AG08396 (cell line): Measurements from ENCODE around the gene CDH13.

ENCODE experiments used
- DNase-seq: peaks from one replicate; pipeline ENCODE4 v3.0.0; 2012; ENCODE audit warnings: low spot score, mixed read lengths

The CDH13 gene

DNA sequence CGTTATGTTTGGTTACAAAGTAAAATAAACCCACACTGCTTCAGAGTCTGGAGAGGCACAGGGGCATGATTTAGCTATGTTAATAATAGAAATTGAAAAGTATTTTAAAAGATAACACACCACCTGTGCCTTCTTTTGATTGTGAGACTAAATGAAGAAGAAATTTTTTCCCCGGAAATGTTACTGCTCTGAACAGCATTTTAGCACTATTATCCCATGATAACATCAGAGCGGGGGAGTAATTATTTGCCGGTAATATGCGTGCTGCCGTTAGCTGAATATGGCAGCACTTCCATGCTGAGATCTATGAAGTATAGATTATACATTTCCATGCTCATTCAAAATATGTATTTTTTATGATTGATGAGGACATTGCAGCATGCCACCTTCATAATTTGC, 680.8 kb downstream of the CDH13 start:
- DNase-seq: no peak

DNA sequence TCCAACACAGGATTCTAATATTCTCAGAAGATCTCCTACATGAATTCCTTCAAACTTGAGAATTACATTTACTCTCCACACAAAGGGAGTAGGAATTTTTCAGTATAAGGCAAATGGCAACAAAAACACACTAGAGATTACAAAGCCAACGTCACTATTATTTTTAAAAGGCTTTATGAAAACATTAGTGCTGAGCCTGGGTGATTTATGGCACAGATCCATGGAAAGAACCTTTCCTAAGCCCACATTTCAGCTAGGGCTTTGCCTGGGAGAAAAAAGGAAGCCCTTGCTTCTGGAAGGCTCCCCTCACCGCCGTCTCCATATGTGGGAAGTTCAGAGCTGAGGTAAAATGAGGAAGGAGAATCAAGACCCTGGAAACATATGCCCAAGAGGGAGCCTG, 681.6 kb downstream of the CDH13 start:
- DNase-seq: no peak

DNA sequence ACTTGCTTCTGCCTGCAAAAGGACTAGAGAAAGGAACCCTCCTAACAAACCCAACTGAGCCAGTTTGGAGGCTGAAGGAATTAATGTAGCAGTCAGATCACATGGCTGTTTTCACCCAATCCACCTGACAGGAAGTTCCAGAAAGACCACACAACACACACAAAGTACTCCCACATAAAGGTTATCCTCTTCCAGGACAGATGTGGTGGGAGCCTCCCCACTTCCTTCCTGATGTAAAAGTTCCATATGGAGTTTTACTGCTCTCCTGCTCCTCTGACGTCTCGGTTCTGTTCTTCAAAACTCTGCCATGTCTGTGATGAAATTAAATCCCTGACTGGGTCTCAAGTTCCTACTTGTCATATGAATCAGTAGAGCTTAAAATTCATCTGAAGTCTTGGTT, 684.0 kb downstream of the CDH13 start:
- no peak for DNase-seq

DNA sequence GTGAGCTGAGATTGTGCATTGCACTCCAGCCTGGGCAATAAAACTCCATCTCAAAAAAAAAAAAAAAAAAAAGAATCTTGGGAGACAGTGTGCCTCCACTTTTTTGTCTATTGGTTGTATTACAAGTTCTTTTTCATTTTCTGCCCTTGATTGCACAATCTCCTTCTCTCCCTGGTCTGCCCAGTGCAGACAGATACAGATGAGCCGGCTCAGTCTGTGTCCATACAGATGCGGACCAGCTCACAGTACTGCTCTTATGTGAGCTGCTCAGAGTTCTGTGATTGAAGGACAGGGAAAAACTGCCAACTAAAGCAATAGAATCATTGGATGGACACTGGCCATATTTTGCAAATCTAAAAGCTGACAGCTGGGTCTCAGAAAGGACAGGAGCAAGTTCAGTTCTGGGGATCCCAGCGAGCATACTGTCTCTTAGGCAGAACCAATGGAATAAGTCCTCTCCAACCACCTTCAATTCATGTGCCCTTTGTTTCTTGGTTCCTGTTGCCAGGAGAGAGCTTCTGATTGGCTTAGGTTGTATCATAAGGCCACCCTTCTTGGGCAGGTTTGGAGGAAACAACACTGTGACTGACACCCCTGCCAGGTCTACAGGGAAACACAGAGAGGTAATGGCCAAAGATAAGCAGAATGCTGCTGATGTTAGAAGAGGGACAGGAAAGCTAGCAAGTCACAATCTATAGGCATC, 685.4 kb downstream of the CDH13 start:
- DNase-seq: no peak

DNA sequence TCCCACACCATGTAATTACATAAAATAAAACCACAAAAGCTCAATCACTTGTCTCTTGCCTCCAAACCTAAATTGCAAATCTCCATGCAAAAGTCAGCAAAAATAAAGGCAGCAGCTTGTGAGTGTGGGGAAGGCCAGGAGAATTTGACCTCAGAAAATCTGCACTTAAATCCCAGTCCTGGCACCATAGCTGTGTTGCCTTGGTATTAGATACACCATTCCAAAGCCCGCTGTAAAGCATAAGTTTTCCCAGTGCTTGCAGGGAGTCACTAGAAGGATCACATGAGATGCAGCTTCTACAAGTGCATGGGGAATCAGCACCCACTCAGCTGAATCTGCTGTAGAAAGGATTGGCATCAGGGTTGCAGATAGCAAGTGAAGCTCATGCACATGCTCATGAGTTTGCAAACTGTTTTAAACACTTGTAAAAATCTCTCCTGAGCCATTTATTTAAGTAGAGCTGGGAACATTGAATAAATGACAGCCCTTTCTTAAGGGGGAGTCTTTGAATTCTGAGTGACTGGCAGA, 686.0 kb downstream of the CDH13 start:
- no peak for DNase-seq

DNA sequence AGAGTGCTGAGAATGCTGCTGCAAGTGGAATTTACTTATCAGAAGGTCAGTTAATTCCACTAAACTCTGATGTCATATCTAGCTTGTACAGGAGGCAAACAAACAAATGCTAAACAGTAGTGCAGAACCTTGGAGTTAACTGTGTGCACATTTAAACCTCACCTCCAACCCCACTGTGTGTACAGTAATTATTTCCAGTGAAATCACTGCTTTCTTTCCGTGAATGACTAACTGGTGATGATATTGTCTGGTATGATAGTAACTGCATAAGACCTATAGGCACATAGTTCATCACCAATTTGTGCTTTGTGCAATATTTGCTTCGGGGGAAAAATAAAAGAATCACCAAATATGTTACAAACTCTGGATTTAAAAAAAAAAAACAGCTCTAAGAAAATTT, 688.5 kb downstream of the CDH13 start:
- DNase-seq: no peak

DNA sequence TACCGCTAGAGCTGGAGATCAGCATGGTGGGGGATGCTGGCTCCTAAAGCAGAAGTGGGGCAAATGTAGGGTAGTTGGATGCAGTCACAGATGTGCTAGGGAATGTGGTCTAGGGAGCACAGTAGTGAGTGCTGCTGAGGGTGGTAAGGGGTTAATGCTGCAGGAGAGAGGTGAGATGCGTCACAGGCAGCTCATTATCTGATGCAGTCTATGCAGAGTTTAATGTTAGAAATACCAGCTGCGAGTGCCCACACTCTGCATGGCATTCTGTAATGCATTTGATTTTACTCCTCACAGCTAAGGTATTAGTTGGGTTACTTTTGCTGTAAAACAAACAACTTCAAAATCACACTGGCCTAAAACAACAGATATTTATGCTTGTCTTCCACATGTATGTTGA, 689.7 kb downstream of the CDH13 start:
- no peak for DNase-seq

DNA sequence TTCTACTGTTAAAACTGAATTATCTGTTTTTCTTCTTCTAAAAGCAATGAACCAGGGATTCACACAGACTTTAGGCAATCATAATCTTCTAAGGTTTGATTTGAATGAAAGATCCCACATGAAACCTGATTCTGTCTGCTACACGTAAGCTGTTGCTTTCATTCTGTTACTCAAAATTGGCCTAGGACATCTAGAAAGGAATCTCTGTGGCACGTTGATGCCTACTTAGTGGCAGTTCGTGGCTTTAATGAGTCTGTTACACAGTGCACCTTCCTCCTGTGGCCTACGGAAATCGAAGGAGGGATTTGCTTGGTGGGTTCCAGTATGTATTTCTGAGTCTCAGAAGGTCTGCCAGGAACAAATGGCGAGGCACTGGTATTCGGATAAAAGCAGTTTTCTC, 691.6 kb downstream of the CDH13 start:
- no peak for DNase-seq

DNA sequence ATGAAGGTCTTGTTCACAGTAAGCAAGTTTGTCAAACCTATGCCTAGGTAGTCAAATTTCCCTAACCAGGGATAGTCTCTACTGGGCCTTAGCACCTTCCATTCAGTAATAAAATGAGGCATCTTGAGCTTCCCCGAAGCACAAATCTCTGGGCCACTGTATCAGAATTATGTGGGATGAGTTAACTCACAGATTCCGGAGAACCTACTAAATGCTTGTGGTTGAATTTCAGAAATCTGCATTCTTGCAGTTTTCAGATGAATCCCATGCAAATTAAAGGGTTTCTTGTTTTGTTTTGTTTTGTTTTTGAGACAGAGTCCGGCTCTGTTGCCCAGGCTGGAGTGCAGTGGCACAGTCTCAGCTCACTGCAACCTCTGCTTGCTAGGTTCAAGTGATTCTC, 702.2 kb downstream of the CDH13 start:
- no peak for DNase-seq

DNA sequence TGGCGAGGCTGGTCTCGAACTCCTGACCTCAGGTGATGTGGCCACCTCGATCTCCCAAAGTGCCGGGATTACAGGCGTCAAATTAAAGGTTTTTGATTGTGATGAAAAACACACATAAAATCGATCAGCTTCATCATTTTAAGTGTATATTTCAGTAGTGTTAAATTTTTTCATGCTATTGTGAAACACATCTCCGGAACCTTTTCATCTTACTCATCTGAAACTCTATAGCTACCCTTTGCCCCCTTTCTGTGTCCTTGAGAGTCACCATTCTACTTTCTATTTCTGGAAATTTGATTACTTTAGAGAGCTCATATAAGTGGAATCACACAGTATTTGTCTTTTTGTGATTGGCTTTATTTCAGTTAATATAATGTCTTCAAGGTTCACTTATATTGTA, 702.7 kb downstream of the CDH13 start:
- no peak for DNase-seq

DNA sequence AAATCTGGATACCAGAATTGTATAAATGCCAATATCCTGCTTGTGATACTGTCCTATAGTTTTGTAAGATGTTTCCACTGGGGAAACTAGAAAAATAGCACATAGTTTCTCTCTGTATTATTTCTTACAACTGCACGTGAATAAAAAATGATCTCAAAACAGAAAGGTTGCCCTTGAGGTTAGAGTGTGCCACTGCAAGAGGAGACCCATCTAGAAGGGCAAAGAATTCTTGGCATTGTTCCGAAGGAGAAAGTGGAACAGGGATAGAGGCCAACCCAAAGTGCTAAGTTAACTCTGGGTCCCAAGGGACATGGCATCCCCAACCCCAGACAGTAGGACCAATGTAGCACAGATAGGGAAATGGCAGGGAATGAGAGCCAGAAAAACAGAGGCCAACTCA, 703.5 kb downstream of the CDH13 start:
- no peak for DNase-seq

DNA sequence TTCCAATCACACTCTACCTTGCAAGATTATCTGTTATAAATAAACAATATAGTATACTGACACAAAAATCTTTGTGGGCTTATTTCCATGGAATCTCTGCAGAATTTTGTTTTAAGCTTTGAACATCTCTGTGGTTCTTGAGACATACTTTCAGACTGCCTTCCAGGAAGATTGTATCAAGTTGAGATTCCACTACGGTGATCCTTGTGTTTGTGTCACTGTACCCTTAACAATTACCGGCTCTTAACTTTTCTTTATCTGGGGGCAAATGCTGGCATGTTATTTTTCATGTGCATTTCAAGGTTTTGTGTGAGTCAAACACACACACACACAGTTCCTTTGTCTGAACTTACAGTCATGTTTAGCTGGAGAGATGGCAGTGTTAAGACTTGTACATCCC, 708.3 kb downstream of the CDH13 start:
- DNase-seq: no peak

DNA sequence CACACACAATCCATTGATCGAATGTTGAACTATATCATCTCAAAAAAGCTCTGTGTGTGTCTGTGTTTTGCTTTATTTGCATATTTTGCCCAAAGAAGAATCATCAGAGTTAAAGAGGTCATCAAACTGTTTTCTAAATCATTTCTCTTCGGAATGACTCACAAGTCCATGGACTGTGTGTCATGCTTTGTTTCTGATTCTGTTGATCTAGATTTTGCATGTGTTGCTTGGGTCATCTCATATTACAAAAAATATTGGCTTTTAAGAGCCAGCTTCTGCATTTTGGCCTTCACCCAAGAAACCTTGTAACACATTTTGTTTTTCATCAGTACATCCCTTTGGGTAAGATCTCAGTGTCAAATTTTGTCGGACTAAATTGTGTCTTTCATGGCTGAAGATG, 709.8 kb downstream of the CDH13 start:
- peak; percentile 12 for DNase-seq

DNA sequence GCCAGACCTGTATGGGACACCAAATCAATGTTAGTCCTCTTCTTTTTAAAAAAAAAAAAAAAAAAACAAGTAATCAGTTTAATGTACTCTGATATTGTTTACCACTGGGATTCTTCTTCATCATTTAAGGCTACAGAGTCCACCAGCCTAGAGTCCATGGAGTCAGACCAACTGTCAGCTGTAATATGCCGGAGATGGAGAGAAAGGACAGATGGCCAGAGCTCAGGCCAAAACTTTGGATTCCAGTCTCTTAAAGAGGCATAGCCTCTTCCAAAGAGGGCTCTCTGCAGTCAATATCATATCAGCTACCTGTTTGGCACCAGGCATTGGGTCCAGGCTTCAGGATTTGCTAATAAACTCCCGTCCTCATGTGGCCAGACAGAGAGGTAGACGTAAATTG, 711.4 kb downstream of the CDH13 start:
- DNase-seq: no peak

DNA sequence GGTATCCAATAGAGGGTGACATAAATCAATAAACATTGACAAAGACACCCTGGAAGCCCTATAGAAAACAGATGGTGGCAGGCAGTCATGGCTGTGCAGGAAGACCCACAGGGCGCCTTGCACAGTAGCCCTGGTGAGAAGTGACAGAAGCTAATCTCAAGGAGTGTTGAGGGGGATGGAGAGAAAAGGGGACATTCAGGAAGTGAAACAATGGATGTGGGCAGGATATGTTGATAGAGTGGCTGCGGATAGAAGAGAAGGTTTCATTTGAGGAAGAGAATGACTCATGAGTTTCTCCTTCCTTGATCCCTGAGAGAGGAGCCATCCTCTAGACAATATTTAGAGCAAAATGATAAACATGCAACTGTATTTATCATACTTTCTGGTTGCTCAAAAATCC, 712.2 kb downstream of the CDH13 start:
- no peak for DNase-seq

DNA sequence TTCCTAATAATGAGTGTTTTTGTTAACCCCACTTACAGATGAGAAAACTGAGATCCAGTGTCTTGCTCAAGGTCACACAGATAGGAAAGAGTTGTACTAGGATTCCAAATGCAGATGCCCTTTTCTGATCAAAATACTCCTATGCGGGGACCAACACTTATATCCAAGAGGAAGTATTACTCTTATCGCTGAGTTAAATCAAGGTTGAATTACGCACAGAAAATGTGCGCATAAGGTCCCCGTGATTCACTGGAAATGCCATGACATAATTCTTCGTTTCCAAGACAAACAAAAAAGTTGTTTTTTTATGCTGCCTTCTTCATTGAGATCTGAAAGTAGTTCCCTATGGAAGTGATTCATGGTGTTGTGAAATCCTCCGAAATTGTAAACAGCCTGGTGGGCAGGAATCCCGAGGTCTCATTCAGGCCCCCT, 717.2 kb downstream of the CDH13 start:
- DNase-seq: no peak

DNA sequence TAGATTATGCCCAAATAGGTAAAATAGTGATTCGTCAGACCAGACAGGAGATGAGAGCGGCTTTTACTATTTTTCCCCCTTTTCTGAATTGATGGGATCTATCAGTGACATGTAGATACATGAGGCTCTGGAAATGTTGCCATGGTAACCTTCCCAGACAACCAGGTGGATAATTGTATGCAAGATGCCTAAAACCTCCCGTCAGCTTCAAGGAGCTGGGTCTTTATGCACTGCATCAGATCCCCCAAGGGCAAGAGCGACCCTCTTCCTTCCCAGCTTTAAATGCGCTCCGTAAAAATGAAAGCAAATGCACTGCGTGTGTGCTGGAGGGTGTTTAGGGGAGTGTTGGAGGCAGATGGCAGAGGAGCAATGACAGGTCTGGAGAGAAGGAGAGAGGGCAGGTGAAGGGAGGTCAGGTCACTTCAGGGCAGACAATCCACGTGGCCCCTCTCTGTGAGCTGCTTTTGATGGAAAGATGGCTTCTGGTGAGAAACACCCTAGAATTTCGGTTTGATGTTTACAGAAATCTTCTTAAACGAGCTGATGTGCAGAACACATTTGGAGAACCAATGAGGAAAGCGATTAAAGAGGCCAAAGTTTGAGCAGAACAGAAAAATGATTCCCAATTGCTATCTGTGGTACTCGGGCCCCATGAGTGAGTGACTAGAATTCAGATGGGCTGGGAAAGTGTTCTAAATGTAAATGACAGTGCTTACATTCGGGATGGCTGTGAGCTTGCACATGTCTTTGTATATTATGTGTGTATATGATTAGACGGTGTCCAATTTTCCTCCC, 719.3 kb downstream of the CDH13 start:
- no peak for DNase-seq

DNA sequence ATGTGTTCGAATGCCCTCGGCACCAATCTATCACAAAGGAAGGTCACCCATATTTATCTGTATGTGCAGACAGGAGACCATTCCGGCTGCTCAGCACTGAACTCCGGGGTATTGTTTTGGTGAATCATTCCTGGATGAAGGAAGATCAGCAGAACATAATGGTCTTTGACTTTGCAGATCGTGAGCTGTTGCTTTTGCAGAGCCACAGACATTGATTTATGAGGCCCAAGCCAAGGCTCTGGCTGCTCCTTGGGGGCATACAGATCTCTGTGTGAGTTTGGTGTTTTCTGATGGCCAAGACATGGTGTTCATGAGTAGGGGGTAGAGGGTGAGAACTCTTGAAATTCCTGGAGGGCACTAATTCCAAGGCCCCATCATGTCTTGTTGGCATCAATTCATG, 722.2 kb downstream of the CDH13 start:
- DNase-seq: no peak

DNA sequence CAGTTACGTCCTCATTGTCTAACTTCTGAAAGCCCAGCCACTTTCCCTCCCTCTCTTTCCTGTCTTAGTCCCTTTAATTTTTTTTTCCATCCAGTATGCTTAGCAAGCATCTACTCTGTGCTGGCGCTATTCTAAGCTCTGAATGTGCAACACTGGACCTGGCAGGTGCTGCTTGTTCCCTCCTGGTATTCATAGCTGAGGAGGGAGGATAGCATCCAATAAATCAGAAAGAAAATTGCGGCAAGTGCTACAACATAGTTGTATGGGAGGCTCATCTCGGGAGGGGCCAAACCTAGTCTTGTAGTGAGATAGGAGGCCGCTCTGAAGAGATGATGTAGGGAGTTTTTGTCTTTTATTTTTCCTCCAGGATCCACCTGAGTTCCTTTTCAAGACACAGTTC, 723.7 kb downstream of the CDH13 start:
- DNase-seq: no peak

DNA sequence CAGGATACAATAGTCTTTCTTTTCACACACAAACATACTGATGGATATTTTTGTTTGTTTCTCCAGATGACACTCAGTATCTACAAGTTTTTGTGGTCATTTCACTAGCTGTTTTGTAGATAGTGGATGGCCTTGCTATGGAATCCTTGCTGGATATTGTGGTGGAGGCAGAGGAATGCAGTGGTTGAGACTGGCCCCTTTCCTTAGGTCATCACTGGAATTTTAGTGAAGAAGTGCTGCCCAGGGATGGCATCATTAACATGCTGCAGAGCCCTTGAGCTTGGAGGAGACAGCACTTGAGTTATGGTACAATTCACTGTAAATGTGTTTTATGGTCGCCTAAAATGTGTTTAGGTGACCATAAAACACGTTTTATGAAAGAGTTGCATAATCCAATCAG, 725.1 kb downstream of the CDH13 start:
- no peak for DNase-seq

DNA sequence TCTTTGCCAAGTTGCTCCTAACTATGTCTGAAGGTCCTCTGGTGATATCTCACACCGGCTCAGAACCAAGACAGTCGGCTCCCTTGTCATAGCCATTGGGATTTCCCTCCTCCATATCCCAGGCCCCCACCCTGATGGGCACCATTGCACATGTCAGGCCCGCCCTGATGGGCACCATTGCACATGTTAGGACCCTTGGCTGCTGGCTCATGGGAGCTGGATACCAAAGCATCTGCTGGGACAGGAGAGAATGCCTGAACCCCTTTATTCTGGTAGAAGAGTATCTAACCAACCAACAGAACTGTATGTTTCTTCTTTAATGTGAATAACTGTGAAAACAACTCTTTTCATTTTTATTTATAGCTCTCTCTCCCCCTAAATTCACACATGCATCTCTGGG, 726.5 kb downstream of the CDH13 start:
- DNase-seq: no peak

DNA sequence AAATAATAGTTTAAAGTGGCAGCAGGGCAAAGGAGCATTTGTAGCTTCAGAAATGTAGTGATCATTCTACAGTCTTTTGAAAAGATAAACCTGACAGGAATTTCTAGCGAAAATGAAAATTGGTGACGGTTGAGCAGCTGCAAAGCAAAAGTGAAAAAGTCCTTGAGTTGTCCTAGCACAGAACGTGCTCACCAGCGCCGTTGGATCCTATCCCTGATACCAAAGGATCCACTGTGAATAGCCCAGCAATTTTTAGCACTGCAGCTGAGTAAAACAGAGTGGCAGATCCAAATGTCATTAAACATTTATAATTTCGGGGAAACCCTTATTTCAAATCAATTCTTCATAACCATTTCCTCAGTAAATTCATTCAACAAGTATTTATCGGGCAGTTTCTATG, 727.2 kb downstream of the CDH13 start:
- no peak for DNase-seq

DNA sequence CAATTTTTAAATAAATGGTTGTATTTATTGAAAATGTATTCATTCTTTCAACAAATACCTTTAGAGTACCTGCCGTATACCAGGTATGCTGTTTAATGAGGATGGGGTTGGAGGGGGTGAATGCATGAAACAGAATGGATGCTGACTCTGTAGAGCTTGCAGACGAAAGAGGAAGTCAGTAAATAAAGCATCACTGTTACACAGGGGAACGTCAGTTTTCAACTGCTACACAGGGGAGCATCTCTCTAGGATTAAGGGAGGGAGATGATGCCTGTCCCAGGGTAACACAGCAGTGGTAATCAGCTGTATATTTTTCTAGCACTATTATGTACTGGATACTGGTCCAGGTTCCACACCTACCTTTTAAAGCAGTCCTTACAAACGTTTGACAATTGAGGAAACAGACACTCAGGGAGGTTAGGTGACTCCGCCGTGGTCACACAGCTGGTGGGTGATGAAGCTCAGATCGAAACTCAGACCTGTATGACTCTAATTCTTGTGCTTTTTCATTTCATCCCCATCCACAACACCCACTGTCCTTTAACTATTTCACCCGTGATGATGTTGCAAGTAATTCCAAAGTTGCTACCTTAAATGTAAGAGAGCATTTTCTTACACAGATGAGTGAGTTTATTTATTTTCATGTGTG, 728.9 kb downstream of the CDH13 start:
- DNase-seq: no peak
